ENCODE results near the gene TTYH2.

GRCh38 chr17:74226252-74226651 lies 12.9 kb downstream of the TTYH2 start:
- no peak for TF ChIP-seq CTCF (conservative IDR thresholded peaks at IDR 0.05)
- TF ChIP-seq EZH2 (IDR thresholded peaks at IDR 0.05; ENCODE audit: low read depth): no peak
